Stomach (tissue), 4 donors: Measurements from ENCODE around the gene PDGFD.

ENCODE experiments used
- CTCF ChIP-seq, 7 experiments: fragments of 450-650 bp in 4 of 7; fragments of 200-600 bp in 3 of 7; sonication (generic) in 3 of 7; IDR thresholded peaks; one replicate each; pipeline ENCODE4 v1.5.1; 2016 to 2019; ENCODE audit warnings: antibody characterized with exemption in 7 of 7, control low read depth in 2 of 7, mild to moderate bottlenecking in 1 of 7
- EP300 ChIP-seq: sonication (generic); formaldehyde crosslinking; IDR thresholded peaks from one replicate; pipeline ENCODE4 v1.6.1; 2017; ENCODE audit warnings: antibody characterized with exemption
- POLR2A ChIP-seq, 4 donors: fragments of 450-650 bp; IDR thresholded peaks; one replicate each; pipeline ENCODE4 v1.6.1; 2016; ENCODE audit warnings: antibody characterized with exemption in 4 of 4, control low read depth in 2 of 4, mild to moderate bottlenecking in 1 of 4, moderate library complexity in 1 of 4
- POLR2AphosphoS5 ChIP-seq, 3 donors: sonication (generic); formaldehyde crosslinking; IDR thresholded peaks; one replicate each; pipeline ENCODE4 v1.6.1; 2016; ENCODE audit warnings: antibody characterized with exemption in 3 of 3

GRCh38 chr11:104165014-104165413, 1.1 kb upstream of the PDGFD start:
- TF ChIP-seq CTCF (IDR thresholded peaks at IDR 0.05) (no peak), POLR2A (IDR thresholded peaks at IDR 0.05) (no peak), EP300 (no peak), POLR2AphosphoS5 (IDR thresholded peaks at IDR 0.05) (no peak)
